Liver (tissue), 9 donors: ENCODE data around the gene ZSWIM8. TPM values are rescaled to one million over a fixed set of nuclear protein-coding genes. Genes with fewer than 3 reads are reported as not detected.

Source experiments
- DNase-seq: peaks from one replicate; pipeline ENCODE4 v3.0.0-alpha.2; 2017; ENCODE audit warnings: low spot score
- H3K27ac ChIP-seq, 2 donors: one replicate each; pipeline ENCODE4 v1.7.0; 2013; ENCODE audit warnings: inconsistent platforms in 2 of 2, low read length in 2 of 2, control low read depth in 1 of 2, low read depth in 1 of 2, mild to moderate bottlenecking in 1 of 2
- H3K27me3 ChIP-seq, 4 donors: one replicate each; pipeline versions ENCODE4 v1.6.1 to v1.7.0; 2013; ENCODE audit warnings: low read length in 3 of 4, inconsistent platforms in 1 of 4, mild to moderate bottlenecking in 1 of 4, moderate library complexity in 1 of 4; ENCODE audit not compliant: control insufficient read depth in 4 of 4, insufficient read depth in 4 of 4
- H3K36me3 ChIP-seq, 4 donors: one replicate each; pipeline versions ENCODE4 v1.6.1 to v1.7.0; 2013; ENCODE audit warnings: low read length in 3 of 4, mild to moderate bottlenecking in 3 of 4, low read depth in 1 of 4, moderate library complexity in 1 of 4; ENCODE audit not compliant: control insufficient read depth in 4 of 4, insufficient read depth in 3 of 4
- H3K4me1 ChIP-seq, 4 donors: one replicate each; pipeline versions ENCODE4 v1.6.1 to v1.7.0; 2013; ENCODE audit warnings: low read length in 3 of 4, mild to moderate bottlenecking in 3 of 4, moderate library complexity in 1 of 4; ENCODE audit not compliant: control insufficient read depth in 4 of 4, insufficient read depth in 4 of 4
- H3K4me3 ChIP-seq, 3 donors: one replicate each; pipeline versions ENCODE4 v1.6.1 to v1.7.0; 2013; ENCODE audit warnings: low read length in 3 of 3, control low read depth in 1 of 3, low read depth in 1 of 3, mild to moderate bottlenecking in 1 of 3
- H3K9ac ChIP-seq, 2 donors: one replicate each; pipeline ENCODE4 v1.7.0; 2013; ENCODE audit warnings: low read length in 2 of 2, mild to moderate bottlenecking in 2 of 2, moderate library complexity in 2 of 2, control low read depth in 1 of 2, low read depth in 1 of 2
- H3K9me3 ChIP-seq, 4 donors: one replicate each; pipeline versions ENCODE4 v1.6.1 to v1.7.0; 2013; ENCODE audit warnings: low read length in 3 of 4; ENCODE audit not compliant: control insufficient read depth in 4 of 4
- EGR1 ChIP-seq, 2 donors: IDR thresholded peaks; 2 replicates each; pipeline ENCODE4 v1.6.1; 2016 to 2018; ENCODE audit warnings: antibody characterized with exemption in 2 of 2, low read depth in 2 of 2
- FOXA1 ChIP-seq: IDR thresholded peaks from 2 replicates; pipeline ENCODE4 v1.6.1; 2016; ENCODE audit warnings: antibody characterized with exemption
- FOXA2 ChIP-seq: IDR thresholded peaks from 2 replicates; pipeline ENCODE4 v1.6.1; 2016; ENCODE audit warnings: antibody characterized with exemption
- GABPA ChIP-seq, 2 donors: IDR thresholded peaks in 1 of 2; conservative IDR thresholded peaks in 1 of 2; 2 replicates each; pipeline ENCODE4 v1.6.1; 2016; ENCODE audit warnings: antibody characterized with exemption in 2 of 2, mild to moderate bottlenecking in 1 of 2, moderate library complexity in 1 of 2
- HNF4A ChIP-seq, 2 donors: conservative IDR thresholded peaks; 2 replicates each; pipeline ENCODE4 v1.6.1; 2016; ENCODE audit warnings: antibody characterized with exemption in 2 of 2, mild to moderate bottlenecking in 2 of 2
- HNF4G ChIP-seq: IDR thresholded peaks from 2 replicates; pipeline ENCODE4 v1.6.1; 2016; ENCODE audit warnings: antibody characterized with exemption
- JUND ChIP-seq, 2 donors: IDR thresholded peaks; 2 replicates each; pipeline ENCODE4 v1.6.1; 2016; ENCODE audit warnings: antibody characterized with exemption in 2 of 2
- RAD21 ChIP-seq, 2 donors: IDR thresholded peaks; 2 replicates each; pipeline ENCODE4 v1.6.1; 2016; ENCODE audit warnings: antibody characterized with exemption in 2 of 2, mild to moderate bottlenecking in 2 of 2
- RXRA ChIP-seq, 2 donors: IDR thresholded peaks; 2 replicates each; pipeline ENCODE4 v1.6.1; 2017 to 2018; ENCODE audit warnings: antibody characterized with exemption in 2 of 2, mild to moderate bottlenecking in 1 of 2
- SP1 ChIP-seq: IDR thresholded peaks from 2 replicates; pipeline ENCODE4 v1.6.1; 2018; ENCODE audit warnings: antibody characterized with exemption, mild to moderate bottlenecking
- TAF1 ChIP-seq: conservative IDR thresholded peaks from 2 replicates; pipeline ENCODE4 v1.6.1; 2016; ENCODE audit warnings: antibody characterized with exemption, mild to moderate bottlenecking
- WGBS: extraction: QIAGEN DNeasy Blood & Tissue Kit; methylation state at CpG from one replicate; pipeline ENCODE4 v1.1.7; 2013; 5-methylcytosine and 5-hydroxymethylcytosine counted together
- polyA plus RNA-seq, 2 donors: library from polyadenylated mRNA; stranded (reverse) in 1 of 2; unstranded in 1 of 2; fragments of 200-250 nt in 1 of 2; fragments of >200 nt in 1 of 2; fragmentation: Nextera tagmentation in 1 of 2; extraction: Ambion mirVana in 1 of 2; gene quantifications; one replicate each; pipeline versions ENCODE4 v1.2.1 to v1.2.3, GENCODE V29; 2013 to 2015
- total RNA-seq, 2 donors: library from RNA; depleted of rRNA; stranded (reverse); fragments of >200 nt; gene quantifications; one replicate each; pipeline ENCODE4 v1.2.3, GENCODE V29; 2014
- TF ChIP-seq, protein P1 (sequence below): IDR thresholded peaks from 2 replicates; pipeline ENCODE4 v1.6.1; 2016; ENCODE audit warnings: antibody characterized with exemption, mild to moderate bottlenecking
- TF ChIP-seq, protein P2 (sequence below): IDR thresholded peaks from 2 replicates; pipeline ENCODE4 v1.6.1; 2016; ENCODE audit warnings: antibody characterized with exemption
- TF ChIP-seq, protein P3 (sequence below): IDR thresholded peaks from 2 replicates; pipeline ENCODE4 v1.6.1; 2016; ENCODE audit warnings: antibody characterized with exemption
- TF ChIP-seq, protein P4 (sequence below): IDR thresholded peaks from 2 replicates; pipeline ENCODE4 v1.6.1; 2016; ENCODE audit warnings: antibody characterized with exemption
- donor health status: healthy.
- donor health status: healthy.
- donor health status: healthy.
- donor health status: healthy.
- donor health status: healthy.

ZSWIM8 gene
- total and polyA plus RNA-seq, 4 donors: 33.3 to 66.2 (median 44.4) TPM

DNA sequence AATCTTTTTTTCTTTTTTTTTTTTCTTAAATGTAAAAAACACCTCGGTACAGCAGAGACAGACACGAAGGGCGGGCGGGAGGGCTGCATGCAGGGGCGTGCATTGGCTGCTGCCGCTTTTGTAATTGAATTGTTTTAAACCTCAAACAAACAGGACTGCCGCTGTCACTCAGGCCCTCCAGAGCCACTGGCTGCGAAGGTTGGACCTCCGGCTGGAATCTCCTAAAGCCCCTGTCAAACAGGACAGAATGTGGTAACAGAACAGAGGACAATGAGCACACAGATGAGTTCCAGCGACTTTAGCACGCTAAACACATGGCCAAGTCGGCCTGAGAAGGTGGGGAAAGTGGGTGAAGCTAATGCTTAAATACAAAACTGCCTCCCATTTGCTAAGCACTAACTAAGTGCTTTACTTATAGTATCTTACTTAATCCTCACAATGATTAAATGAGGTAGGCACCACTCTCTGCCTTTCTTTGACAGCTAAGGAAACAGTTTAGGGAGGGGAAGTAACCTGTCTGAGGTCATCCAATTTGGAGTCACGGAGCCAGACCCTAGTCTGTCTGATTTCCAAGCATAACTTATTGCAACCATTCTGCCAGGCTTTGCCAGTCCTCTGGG lies 29.0 kb downstream of the ZSWIM8 start:
- no peak for DNase-seq
- H3K36me3 ChIP-seq: peaks cover 0 to 6% (median 0%) of the 10 kb centered on the region in 4 donors
- TF ChIP-seq, protein P1, sequence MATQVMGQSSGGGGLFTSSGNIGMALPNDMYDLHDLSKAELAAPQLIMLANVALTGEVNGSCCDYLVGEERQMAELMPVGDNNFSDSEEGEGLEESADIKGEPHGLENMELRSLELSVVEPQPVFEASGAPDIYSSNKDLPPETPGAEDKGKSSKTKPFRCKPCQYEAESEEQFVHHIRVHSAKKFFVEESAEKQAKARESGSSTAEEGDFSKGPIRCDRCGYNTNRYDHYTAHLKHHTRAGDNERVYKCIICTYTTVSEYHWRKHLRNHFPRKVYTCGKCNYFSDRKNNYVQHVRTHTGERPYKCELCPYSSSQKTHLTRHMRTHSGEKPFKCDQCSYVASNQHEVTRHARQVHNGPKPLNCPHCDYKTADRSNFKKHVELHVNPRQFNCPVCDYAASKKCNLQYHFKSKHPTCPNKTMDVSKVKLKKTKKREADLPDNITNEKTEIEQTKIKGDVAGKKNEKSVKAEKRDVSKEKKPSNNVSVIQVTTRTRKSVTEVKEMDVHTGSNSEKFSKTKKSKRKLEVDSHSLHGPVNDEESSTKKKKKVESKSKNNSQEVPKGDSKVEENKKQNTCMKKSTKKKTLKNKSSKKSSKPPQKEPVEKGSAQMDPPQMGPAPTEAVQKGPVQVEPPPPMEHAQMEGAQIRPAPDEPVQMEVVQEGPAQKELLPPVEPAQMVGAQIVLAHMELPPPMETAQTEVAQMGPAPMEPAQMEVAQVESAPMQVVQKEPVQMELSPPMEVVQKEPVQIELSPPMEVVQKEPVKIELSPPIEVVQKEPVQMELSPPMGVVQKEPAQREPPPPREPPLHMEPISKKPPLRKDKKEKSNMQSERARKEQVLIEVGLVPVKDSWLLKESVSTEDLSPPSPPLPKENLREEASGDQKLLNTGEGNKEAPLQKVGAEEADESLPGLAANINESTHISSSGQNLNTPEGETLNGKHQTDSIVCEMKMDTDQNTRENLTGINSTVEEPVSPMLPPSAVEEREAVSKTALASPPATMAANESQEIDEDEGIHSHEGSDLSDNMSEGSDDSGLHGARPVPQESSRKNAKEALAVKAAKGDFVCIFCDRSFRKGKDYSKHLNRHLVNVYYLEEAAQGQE: no peak
- TF ChIP-seq RXRA (IDR thresholded peaks at IDR 0.05): no peak
- TF ChIP-seq, protein P2, sequence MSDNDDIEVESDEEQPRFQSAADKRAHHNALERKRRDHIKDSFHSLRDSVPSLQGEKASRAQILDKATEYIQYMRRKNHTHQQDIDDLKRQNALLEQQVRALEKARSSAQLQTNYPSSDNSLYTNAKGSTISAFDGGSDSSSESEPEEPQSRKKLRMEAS: no peak
- TF ChIP-seq FOXA2: no peak
- no peak for TF ChIP-seq SP1
- TF ChIP-seq, protein P3, sequence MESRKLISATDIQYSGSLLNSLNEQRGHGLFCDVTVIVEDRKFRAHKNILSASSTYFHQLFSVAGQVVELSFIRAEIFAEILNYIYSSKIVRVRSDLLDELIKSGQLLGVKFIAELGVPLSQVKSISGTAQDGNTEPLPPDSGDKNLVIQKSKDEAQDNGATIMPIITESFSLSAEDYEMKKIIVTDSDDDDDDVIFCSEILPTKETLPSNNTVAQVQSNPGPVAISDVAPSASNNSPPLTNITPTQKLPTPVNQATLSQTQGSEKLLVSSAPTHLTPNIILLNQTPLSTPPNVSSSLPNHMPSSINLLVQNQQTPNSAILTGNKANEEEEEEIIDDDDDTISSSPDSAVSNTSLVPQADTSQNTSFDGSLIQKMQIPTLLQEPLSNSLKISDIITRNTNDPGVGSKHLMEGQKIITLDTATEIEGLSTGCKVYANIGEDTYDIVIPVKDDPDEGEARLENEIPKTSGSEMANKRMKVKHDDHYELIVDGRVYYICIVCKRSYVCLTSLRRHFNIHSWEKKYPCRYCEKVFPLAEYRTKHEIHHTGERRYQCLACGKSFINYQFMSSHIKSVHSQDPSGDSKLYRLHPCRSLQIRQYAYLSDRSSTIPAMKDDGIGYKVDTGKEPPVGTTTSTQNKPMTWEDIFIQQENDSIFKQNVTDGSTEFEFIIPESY: no peak
- no peak for TF ChIP-seq TAF1
- H3K9me3 ChIP-seq: no peaks in the 10 kb centered on the region
- H3K4me3 ChIP-seq: no peak overlapping the region
- WGBS: 94% methylated on average over 13 of the region's 13 CpGs
- no peak overlapping the region for H3K9ac ChIP-seq
- H3K27ac ChIP-seq: no peak overlapping the region
- H3K27me3 ChIP-seq: no peaks in the 10 kb centered on the region
- peaks cover 13 to 39% (median 34%) of the 10 kb centered on the region in 4 donors for H3K4me1 ChIP-seq

DNA sequence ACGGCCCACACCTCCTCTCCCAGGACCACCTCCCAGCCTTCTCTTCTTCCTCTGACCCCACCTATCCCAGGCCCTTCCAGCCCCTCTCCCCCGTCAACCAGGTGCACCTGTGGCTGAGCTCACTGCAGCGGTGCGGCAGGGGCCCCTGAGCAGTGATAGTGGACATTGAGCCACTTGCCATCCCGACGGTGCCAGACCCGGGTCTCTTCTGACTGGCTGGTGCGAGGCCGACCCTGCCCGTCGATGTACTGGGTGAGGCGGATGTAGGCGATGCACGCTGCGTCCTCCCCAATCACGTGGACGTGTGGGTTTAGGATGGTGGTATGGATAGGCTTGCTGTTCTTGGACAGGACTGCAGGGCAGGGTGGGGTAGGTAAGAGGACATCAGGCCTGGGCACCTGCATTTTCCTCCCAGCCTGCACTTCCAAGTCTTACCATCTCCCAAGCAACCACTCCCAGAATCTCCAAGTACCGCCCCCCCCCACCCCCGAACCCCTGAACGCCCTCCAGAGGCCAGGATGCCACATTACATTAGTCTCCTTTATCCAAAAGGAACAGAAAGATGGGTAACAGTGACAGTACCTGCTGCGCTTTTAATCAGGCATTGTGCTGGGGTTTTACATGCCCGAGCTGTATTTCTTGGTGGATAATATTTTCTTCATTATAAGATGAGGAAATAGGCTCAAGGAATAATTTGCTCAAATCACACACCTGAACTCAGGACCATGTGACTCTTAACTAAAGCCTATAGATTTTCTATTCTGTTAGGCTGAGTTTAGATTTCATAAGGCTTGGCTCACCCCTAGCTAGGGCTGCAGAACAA lies 29.7 kb downstream of the ZSWIM8 start:
- H3K4me3 ChIP-seq: no peak overlapping the region
- DNase-seq: no peak
- H3K9me3 ChIP-seq: no peaks in the 10 kb centered on the region
- no peaks in the 10 kb centered on the region for H3K27me3 ChIP-seq
- WGBS: 88% methylated on average over 22 of the region's 22 CpGs
- no peak overlapping the region for H3K27ac ChIP-seq
- H3K4me1 ChIP-seq: peaks cover 17 to 42% (median 39%) of the 10 kb centered on the region in 4 donors
- H3K9ac ChIP-seq: no peak overlapping the region
- H3K36me3 ChIP-seq: peaks cover 0 to 6% (median 0%) of the 10 kb centered on the region in 4 donors
- TF ChIP-seq FOXA1 (no peak), RAD21 (IDR thresholded peaks at IDR 0.05) (no peak), EGR1 (IDR thresholded peaks at IDR 0.05; ENCODE audit: low read depth in 2 of 2) (no peak), JUND (IDR thresholded peaks at IDR 0.05) (no peak), FOXA2 (no peak), GABPA (IDR thresholded peaks at IDR 0.05 in 1 of 2, conservative IDR thresholded peaks at IDR 0.05 in 1 of 2) (no peak), HNF4G (no peak), HNF4A (conservative IDR thresholded peaks at IDR 0.05) (no peak), RXRA (IDR thresholded peaks at IDR 0.05) (no peak)
- TF ChIP-seq, protein P3: no peak
- TF ChIP-seq, protein P4, sequence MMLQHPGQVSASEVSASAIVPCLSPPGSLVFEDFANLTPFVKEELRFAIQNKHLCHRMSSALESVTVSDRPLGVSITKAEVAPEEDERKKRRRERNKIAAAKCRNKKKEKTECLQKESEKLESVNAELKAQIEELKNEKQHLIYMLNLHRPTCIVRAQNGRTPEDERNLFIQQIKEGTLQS: no peak
- TF ChIP-seq, protein P2: no peak
- TF ChIP-seq, protein P1: no peak
